ENCODE results near the gene ACRV1.
"Not testable (repeated sequence)": the region's sequence is repeated elsewhere in the genome, so short reads cannot be mapped to it uniquely, and the experiment has no call there.

The ACRV1 gene

DNA sequence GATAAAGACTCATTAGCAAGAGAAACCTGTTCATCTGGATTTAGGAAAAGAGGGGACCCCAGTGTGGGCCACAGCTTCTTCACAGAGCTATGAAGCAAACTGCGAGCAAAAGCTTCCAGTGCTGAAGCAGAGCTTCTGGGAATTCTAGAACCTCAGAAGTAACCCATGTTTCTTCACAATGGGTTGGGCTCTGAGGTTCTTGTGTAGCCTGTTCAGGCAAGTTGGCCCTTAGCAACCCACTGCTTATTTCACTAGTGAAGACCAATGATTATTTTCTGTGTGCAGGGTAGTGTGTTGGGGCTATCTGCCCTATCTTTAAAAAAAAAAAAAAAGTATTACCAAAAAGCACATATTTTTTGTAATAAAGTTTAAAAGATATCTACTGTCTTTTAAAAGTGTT is at the start of gene ACRV1:
Gene ACRV1, minus strand, starts transcription at position 101 of the 400 bp plus-strand sequence. Its CDS starts 67 bp downstream, at position 34.
- no peak for FAIRE-seq
- no peak for TF ChIP-seq POLR2A (IDR thresholded peaks at IDR 0.05; ENCODE audit: low read depth, low read length)
- DNase-seq (ENCODE audit: insufficient read length, low spot score) = no peak

DNA sequence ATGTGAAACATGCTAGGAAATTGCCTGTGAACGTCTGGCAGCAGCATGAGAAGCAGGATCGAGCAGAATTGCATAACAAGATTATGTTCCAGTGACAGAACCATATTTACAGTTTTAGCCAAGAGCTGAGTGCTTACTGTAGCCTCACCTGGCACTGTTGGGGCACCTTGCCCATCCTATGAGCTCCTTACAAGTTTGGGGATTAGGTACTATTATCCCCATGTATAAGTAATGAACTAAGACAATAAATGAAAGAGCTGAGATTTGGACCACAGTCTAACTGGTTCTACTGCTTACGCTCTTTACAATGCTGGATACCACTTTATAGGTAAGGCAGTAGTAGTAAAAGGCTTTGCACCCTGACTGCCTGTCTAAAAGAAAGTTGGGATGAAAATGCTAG is 48.3 kb upstream of the ACRV1 start:
- DNase-seq (ENCODE audit: insufficient read length, low spot score) = no peak
- no peak for TF ChIP-seq POLR2A (IDR thresholded peaks at IDR 0.05; ENCODE audit: low read depth, low read length)
- no peak for FAIRE-seq

DNA sequence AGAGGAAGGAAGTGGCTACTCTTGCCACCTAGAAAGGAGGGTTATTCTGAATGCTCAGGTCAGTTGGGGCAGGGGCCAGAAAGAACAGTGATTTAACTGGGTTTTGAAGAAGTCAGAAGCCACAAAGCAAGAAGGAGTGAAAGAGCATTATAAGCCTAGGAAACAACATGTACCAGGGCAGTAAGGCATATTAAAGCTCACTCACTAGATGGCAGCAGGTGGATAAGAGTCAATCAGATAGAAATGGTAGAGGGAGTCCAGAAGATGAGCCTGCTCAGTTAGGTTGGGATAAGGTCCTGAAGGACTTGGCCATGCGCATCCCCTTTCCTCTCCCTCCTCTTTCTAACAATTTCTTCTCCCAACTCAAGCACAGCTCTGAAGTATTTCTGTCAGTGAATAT is 43.5 kb upstream of the ACRV1 start:
- DNase-seq (ENCODE audit: insufficient read length, low spot score) (no peak), FAIRE-seq (no peak)
- TF ChIP-seq POLR2A (IDR thresholded peaks at IDR 0.05; ENCODE audit: low read depth, low read length) = no peak

- no peak for DNase-seq (ENCODE audit: insufficient read length, low spot score)
- no peak for FAIRE-seq
- TF ChIP-seq POLR2A (IDR thresholded peaks at IDR 0.05; ENCODE audit: low read depth, low read length) = no peak
These were observed 40.1 kb upstream of the ACRV1 start for GRCh38 chr11:125720781-125721180.

GRCh38 chr11:125704686-125705085 is 24.0 kb upstream of the ACRV1 start:
- FAIRE-seq; DNase-seq (ENCODE audit: insufficient read length, low spot score): not testable (repeated sequence)

- FAIRE-seq (no peak), DNase-seq (ENCODE audit: insufficient read length, low spot score) (no peak)
- TF ChIP-seq POLR2A (IDR thresholded peaks at IDR 0.05; ENCODE audit: low read depth, low read length) = no peak
These were observed 21.4 kb upstream of the ACRV1 start for GRCh38 chr11:125701858-125702621.

- DNase-seq (ENCODE audit: insufficient read length, low spot score) = no peak
These were observed 20.5 kb upstream of the ACRV1 start for GRCh38 chr11:125701018-125701610.

GRCh38 chr11:125694951-125695350 is 14.3 kb upstream of the ACRV1 start:
- DNase-seq (ENCODE audit: insufficient read length, low spot score) = no peak
- TF ChIP-seq POLR2A (IDR thresholded peaks at IDR 0.05; ENCODE audit: low read depth, low read length) = no peak
- no peak for FAIRE-seq

More at GRCh38 chr11:125701018-125701610, 20.5 kb upstream of the ACRV1 start:
- TF ChIP-seq POLR2A (IDR thresholded peaks at IDR 0.05; ENCODE audit: low read depth, low read length) = no peak
- FAIRE-seq = no peak

DNA sequence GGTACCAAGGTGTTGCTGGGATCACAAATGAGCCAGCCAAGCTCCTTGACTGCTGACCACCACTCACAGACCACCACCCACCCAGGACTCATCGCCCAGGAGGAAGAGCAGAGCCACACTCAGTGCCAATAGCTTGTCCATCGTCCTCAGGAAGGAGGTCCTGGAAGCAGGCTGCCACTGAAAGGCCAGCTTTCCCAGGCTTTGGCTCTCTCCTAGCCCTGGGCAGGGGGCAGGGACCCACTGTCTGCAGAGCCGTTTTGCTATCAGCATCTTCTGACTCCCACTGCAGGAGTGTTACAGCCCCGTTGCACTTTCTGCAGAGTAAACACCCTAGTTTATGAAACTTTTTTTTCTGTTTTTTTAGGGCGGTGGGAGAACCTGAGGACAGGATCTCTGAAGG is 12.2 kb upstream of the ACRV1 start:
- DNase-seq (ENCODE audit: insufficient read length, low spot score) (no peak), FAIRE-seq (no peak)
- no peak for TF ChIP-seq POLR2A (IDR thresholded peaks at IDR 0.05; ENCODE audit: low read depth, low read length)

DNA sequence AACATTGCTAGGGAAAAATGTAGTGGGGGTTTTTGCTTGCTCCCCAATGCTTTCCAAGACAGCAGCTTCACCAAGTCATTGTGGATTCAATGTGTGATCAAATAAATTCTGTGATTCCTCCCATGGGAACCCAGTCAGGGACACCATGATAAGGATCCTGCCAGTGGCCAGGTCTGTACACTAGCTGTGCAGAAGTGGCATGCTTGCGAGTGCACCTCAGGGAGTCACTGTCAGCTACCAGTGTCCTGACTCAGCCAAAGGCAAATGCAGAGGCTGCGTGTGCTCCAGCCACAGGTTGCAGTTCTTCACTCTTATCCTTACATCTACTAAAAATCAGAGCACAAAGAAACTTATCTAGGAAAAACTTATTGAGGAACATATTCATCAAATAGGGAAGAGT is 9.4 kb upstream of the ACRV1 start:
- TF ChIP-seq POLR2A (IDR thresholded peaks at IDR 0.05; ENCODE audit: low read depth, low read length) = no peak
- DNase-seq (ENCODE audit: insufficient read length, low spot score) (no peak), FAIRE-seq (no peak)

GRCh38 chr11:125689274-125689859 is 8.7 kb upstream of the ACRV1 start:
- no peak for DNase-seq (ENCODE audit: insufficient read length, low spot score)
- no peak for FAIRE-seq
- TF ChIP-seq POLR2A (IDR thresholded peaks at IDR 0.05; ENCODE audit: low read depth, low read length) = no peak

GRCh38 chr11:125688632-125689031 is 8.0 kb upstream of the ACRV1 start:
- FAIRE-seq = no peak
- DNase-seq (ENCODE audit: insufficient read length, low spot score) = no peak
- no peak for TF ChIP-seq POLR2A (IDR thresholded peaks at IDR 0.05; ENCODE audit: low read depth, low read length)

DNA sequence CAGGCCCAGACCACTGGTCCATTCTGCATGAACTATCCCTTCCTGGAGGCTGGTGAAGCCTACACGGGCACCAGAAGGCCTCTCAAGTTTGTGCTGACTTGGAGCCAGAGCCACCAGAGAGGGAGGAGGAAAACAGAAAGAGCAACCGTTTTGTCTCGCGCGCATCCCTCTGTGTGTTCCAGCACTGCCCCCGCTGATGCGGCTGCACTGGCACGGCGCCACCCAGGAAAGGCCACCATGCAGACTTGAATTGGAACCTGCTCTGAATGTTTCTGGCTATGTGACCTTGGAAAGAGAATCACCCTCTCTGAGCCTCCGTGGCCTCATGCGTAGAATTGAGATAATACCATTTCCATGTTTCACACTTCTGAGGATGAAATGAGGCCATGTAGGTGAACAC is 7.4 kb upstream of the ACRV1 start:
- DNase-seq (ENCODE audit: insufficient read length, low spot score) (no peak), FAIRE-seq (no peak)
- no peak for TF ChIP-seq POLR2A (IDR thresholded peaks at IDR 0.05; ENCODE audit: low read depth, low read length)

- TF ChIP-seq POLR2A (IDR thresholded peaks at IDR 0.05; ENCODE audit: low read depth, low read length) = no peak
- DNase-seq (ENCODE audit: insufficient read length, low spot score) (no peak), FAIRE-seq (no peak)
These were observed 4.6 kb upstream of the ACRV1 start for GRCh38 chr11:125685228-125685627.

DNA sequence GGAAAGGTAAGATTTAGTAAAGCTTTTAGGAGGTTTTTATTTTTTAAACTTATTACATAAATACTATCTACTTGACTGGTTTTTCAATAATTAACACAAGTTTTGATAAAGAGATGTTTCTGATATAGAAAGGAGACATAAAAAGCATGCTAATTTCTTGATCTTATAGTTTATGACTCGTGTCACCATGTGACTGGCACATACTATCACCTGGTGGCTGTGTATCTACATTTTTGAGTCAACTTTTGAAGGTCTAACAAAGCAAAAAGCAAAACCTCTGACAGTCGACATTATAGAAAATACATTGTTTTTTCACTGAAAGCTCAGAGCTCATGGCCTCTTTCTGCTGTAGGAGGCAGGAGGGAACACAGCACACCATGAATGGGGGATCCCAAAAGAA is 810 bp downstream of the ACRV1 start:
- DNase-seq (ENCODE audit: insufficient read length, low spot score) (no peak), FAIRE-seq (no peak)
- TF ChIP-seq POLR2A (IDR thresholded peaks at IDR 0.05; ENCODE audit: low read depth, low read length) = no peak
